SIG-M5 treated with dmso at 0.1 percent for 504 hours (cell line): ENCODE data around the gene SHISA7.
A peak's percentile ranks its signal among the peaks of the same experiment; 100 is the strongest.

Source experiments
- DNase-seq: peaks from one replicate; lab custom pipeline; 2025; ENCODE audit not compliant: unreplicated experiment; lab: John Stamatoyannopoulos, UW

SHISA7 gene

GRCh38 chr19:55464039-55464661, 21.1 kb upstream of the SHISA7 start:
- no peak for DNase-seq

- no peak for DNase-seq
Measured at GRCh38 chr19:55463583-55464031, 20.5 kb upstream of the SHISA7 start.

- no peak for DNase-seq
Measured at GRCh38 chr19:55462722-55463121, 19.6 kb upstream of the SHISA7 start.

GRCh38 chr19:55461974-55462626, 19.0 kb upstream of the SHISA7 start:
- DNase-seq, result no peak

DNA sequence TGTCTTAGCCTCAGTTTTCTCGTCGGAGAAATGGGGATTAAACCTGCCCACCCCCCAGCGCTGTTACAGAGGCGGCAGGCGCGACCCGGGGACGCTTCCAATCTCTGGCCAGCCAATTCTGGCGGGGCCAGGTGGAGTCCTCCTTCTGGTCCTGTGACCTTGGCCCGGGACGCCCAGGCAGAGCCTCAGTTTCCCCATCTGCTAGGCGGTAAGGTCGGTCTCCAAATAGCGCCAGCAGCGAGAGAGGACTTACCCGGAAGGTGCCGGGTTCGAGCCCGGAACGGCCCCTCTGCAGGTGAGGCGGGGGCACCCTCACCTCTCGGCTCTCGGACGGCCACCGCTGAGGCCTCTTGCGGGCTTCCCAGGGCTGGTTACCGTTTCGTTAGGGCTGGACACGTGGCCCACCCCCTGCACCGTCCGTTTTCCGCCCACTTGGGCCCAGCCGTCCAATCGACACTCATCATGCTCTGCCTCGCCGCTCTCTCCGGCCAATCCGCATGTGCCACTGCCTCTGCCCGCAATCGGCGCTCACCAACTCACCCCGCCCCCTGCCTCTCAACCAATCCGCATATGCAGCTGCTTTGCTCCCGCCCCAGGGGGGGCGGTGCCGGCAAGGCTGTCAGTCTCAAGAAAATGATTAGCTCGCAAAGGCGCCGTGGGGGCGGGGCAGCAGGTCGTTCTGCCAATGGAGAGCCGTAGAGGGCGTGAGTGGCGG, 18.3 kb upstream of the SHISA7 start, which contains the start of gene ISOC2:
ISOC2 (minus strand) TSS at position 384 of the 715 bp plus-strand sequence. CDS start 5,156 bp downstream, outside the sequence.
- peak; percentile 98 for DNase-seq

DNA sequence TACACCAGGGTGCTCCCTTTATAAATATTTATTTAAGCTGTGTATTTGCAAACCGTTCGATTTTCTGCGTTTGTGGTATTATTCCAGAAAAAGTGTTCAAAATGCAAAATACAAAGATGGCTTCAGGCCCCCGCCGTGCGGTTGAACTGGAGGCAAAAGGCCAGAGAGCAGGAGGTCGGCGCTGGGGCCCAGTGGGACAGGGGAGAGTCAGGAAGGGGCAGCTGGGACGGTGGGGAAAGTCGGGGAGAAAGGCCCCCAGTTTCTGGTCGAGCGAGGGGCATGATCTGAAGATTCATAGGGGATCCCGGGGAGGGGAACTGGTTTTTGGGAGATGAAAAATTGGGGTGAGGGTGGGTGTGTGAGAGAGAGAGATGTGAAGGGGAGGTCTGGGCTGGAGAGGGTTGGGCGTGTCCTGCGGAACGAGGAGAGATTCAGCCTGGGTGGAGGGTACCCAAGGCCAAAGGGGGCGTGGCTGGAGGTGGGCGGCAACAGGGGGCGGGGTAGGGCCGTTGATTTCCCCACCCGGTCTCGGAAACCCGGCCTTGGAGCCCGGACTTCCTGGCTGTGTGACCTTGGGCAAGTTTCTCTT, 17.7 kb upstream of the SHISA7 start:
- DNase-seq, result peak; percentile 70

GRCh38 chr19:55459950-55460657, 17.0 kb upstream of the SHISA7 start:
- DNase-seq, result peak; percentile 50

GRCh38 chr19:55459551-55459949, 16.4 kb upstream of the SHISA7 start:
- DNase-seq, result no peak

DNA sequence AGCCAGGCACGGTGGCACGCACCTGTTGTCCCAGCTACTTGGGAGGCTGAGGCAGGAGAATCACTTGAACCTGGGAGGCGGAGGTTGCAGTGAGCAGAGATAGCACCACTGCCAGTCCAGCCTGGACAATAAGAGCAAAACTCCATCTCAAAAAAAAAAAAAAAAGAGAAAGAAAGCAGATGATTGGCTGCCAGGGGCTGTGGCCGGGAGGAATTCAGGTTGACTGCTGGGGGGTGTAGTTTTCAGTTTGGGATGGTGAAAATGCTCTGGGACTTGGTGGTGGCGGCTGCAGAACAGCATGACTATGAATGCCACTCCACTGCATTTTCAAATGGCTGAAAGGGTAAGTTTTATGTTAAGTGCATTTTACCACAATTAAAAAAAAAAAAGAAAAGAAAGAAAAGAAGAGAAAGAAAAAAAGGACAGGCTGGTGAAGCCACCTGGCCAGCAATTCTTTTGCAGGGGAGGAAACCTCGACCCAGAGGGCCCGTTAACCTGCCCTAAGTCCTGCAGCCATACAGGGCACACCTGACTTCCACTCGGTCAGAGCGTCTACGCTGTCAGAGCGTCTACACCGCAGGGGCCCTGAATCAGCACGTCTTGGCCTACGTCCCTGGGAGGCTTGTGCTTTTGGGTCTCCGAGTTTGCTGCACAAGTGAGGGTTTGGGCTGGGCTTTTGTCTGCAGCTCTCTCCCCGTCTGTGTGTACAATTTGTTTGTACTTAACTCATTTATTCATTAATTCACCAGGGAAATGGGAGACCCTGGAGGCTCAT, 14.8 kb upstream of the SHISA7 start:
- no peak for DNase-seq

DNA sequence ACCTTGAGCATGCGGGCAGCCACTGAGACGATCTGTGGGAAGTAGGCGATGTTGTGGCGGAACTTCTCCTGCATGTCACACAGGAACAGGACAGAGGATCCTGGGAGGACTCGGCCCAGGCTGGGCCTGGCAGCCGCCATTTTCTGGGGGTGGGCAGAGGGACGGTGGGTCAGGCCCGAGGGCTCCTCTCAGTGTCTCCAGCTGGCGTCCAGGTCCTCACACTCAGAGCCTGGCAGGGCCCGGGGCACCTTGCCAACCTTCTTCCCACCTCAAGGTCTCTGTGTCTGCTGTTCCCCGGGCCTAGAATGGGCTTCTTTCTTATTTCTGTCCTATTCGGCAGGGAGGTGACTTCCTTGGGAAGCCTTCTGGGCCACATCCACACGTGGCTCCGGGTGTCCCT, 13.2 kb upstream of the SHISA7 start:
- no peak for DNase-seq

DNA sequence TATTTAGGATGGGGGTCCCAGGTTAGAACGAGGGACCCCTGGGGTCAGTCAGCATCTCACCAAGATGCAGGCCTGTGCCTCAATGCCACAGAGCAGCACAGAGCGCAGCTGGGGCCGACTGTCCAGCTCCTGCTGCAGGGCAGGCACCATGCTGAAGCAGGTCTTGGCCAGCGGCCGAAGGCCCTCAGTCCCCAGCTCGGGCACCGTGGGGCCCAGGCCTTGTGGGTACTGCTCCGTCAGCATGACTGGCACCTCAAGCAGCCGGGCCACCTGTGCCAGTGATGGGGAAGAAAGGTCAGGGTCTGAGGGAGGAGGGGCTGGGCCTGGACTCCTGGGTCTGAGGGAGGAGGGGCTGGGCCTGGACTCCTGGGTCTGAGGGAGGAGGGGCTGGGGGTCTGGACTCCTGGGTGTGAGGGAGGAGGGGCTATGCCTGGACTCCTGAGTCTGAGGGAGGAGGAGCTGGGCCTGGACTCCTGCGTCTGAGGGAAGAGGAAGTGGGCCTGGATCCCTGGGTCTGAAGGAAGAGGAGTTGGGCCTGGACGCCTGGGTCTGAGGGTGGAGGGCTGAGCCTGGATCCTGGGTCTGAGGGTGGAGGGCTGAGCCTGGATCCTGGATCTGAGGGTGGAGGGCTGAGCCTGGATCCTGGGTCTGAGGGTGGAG, 12.6 kb upstream of the SHISA7 start:
- DNase-seq, result no peak

DNA sequence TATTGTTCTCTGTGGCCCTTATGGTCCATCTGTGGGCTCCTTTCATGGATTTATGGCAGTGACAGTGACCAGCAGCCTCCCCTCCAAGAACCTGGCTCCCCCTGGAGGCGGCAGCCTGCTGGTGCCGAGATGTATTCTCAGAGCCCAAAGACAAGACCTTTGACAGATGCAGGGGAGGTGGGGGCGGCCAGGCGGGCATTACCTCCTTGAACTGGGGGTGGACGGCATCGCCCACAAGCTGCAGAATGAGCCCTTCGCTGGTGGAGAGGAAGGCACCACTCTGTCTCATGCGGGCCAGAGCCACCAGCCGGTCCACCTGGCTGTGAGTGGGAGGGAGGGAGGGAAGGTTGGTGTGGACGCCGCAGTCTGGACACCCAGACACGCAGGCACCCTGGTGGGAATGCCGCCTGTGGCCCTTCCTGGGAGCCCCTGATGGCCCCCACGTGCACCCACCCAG, 11.7 kb upstream of the SHISA7 start:
- no peak for DNase-seq

DNA sequence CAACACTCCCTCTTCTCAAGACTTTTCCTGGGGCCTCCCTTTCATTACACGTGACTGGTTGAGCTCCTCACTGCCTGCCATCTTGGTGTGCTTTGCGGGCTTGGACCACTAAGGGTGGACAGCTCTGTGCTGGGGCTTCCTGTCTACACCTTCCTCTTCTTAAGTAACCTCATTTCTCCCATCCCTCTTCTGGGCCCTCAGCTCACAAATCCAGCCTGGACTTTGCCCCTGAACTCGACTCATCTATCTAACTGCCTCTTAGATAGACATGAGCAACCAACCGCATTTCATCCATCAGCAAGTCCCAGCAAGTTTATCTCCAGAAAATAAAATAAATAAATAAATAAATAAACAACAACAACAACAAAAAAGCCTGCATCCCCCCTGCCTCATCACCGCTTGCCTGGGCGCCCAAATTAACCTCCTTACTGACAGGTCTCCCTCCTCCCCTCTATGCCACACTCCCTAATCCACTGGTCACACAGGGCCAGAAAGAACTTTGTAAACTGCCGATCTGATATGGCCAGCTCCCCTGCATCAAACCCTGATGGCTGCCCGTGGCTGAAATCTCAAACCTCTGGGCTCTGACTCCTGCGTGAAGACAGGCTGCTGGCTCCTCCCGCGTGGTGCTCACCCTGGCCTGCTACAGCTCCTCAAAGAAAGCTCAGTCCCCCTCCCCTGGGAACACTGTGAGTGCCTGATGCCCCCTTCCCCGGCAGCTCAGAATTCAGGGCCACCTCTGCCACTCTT, 10.6 kb upstream of the SHISA7 start:
- DNase-seq, result no peak

- peak; percentile 35 for DNase-seq
Measured at GRCh38 chr19:55452749-55453346, 9.7 kb upstream of the SHISA7 start.

DNA sequence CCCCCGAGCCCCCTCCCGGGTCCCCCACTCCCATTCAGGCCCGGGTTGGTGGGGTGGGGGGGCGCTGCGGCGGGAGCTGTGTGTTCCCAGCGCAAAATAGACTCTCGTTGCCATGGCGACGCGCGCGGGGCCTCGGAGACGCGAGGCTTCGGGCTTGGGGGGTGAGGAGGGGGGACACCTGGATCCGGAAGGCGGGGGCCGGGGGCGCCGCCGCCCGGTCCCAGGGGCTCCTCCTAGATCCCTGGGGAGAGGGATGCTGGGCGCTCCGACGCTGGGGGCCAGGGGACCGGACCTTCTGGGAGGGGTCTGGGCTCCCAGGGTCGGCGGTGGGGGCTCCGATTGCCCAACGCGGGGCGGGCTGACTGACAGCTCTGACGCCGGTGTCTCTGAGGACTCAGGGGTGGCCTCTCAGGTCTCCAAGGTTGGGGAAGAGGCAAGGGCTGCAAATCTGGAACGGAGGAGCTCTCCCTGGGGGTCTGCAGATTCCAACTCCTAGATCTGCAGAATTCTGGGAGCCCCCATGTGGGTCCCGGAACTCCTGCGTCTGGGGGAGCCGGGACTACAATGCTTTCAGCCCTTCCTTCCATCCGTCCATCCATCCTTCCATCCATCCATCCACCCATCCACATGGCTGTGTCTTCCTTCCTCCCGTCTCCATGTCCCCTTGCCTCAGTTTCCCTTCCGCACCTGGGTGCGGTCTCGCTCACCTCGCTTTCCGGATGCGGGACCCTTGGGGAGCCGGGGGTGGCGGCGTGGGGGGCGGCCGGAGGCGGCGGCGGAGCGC, 9.1 kb upstream of the SHISA7 start:
- DNase-seq, result no peak

GRCh38 chr19:55451163-55451964, 8.3 kb upstream of the SHISA7 start:
- DNase-seq, result no peak

- DNase-seq, result no peak
Measured at GRCh38 chr19:55449469-55449868, 6.4 kb upstream of the SHISA7 start.
